Panc1 (cell line): Measurements from ENCODE around the gene MTF2. TPM values are rescaled to one million over a fixed set of nuclear protein-coding genes. Genes with fewer than 3 reads are reported as not detected.

ENCODE experiments used
- ATAC-seq: fragments of 200-7000 bp; cut with Tn5 transposase; 2 replicates; pipeline ENCODE4 v1.9.1; 2020; ENCODE audit warnings: mild to moderate bottlenecking, moderate library complexity
- BruUV-seq: library from RNA; stranded (reverse); fragments of 400-500 nt; replicated peaks from 2 replicates; lab custom pipeline; 2021; lab: Mats Ljungman, UMichigan
- CTCF ChIA-PET: fragments of 300-600 bp; sonication (Branson Sonifier 250); formaldehyde crosslinking; loops from one replicate; lab custom pipeline; 2022; ENCODE audit warnings: antibody characterized with exemption; lab: Charles Lee
- POLR2A ChIA-PET: fragments of 300-600 bp; sonication (Branson Sonifier 250); formaldehyde crosslinking; loops from one replicate; lab custom pipeline; 2022; ENCODE audit warnings: antibody characterized with exemption; lab: Charles Lee
- DNase-seq: peaks from one replicate; pipeline ENCODE4 v3.0.0-alpha.2; 2010; ENCODE audit warnings: low read depth, low spot score
- H3K27ac ChIP-seq: 2 replicates; pipeline ENCODE4 v1.5.1; 2011; ENCODE audit warnings: mild to moderate bottlenecking, low read length, inconsistent platforms
- H3K27me3 ChIP-seq: fragments of 200-500 bp; sonication (Bioruptor generic); 2 replicates; pipeline ENCODE4 v1.6.0; 2014; ENCODE audit warnings: low read length, inconsistent platforms; ENCODE audit not compliant: control insufficient read depth, insufficient read depth
- H3K36me3 ChIP-seq: fragments of 200-500 bp; sonication (Bioruptor generic); 2 replicates; pipeline ENCODE4 v1.5.1; 2014; ENCODE audit warnings: inconsistent platforms, mild to moderate bottlenecking, low read length, moderate library complexity; ENCODE audit not compliant: control insufficient read depth, insufficient read depth
- H3K4me1 ChIP-seq: 2 replicates; pipeline ENCODE4 v1.5.1; 2011; ENCODE audit warnings: inconsistent platforms, mild to moderate bottlenecking, low read length, moderate library complexity; ENCODE audit not compliant: control insufficient read depth, insufficient read depth
- H3K4me3 ChIP-seq, 2 experiments: 2 replicates each; pipeline ENCODE4 v1.5.1; 2011 to 2012; ENCODE audit warnings: low read depth in 2 of 2, low read length in 2 of 2, mild to moderate bottlenecking in 2 of 2, inconsistent platforms in 1 of 2, moderate library complexity in 1 of 2
- H3K9me3 ChIP-seq: fragments of 200-500 bp; sonication (Bioruptor generic); 2 replicates; pipeline ENCODE4 v1.5.1; 2014; ENCODE audit warnings: low read depth, mild to moderate bottlenecking, inconsistent platforms, low read length, moderate library complexity; ENCODE audit not compliant: control insufficient read depth, insufficient read depth
- POLR2AphosphoS5 ChIP-seq: IDR thresholded peaks from 2 replicates; pipeline ENCODE4 v1.6.1; 2012; ENCODE audit warnings: mild to moderate bottlenecking, low read depth, low read length, moderate library complexity
- SIN3A ChIP-seq: IDR thresholded peaks from 2 replicates; pipeline ENCODE4 v1.6.1; 2012; ENCODE audit warnings: low read depth, mild to moderate bottlenecking, low read length, moderate library complexity, borderline replicate concordance; ENCODE audit not compliant: insufficient read depth
- TCF7L2 ChIP-seq: IDR thresholded peaks from 2 replicates; pipeline ENCODE4 v1.6.1; 2011; ENCODE audit warnings: mild to moderate bottlenecking, low read depth, low read length, inconsistent platforms
- in situ Hi-C: cut with HindIII; loops from 2 replicates; pipeline ENCODE4 v1.10.0; 2016; ENCODE audit warnings: low sequenced_read_pairs, low pct_unique_long_range_greater_than_20kb
- intact Hi-C: fragments of 100-400 bp; cut with micrococcal nuclease; formaldehyde crosslinking; loops from one replicate; pipeline ENCODE4 v1.10.0; 2022; ENCODE audit not compliant: unreplicated experiment
- total RNA-seq: library from RNA; stranded (reverse); gene quantifications from one replicate; pipeline ENCODE4 v1.2.1, GENCODE V29; 2021; ENCODE audit not compliant: unreplicated experiment
- TF ChIP-seq, protein P1 (sequence below): fragments of 450-650 bp; IDR thresholded peaks from 2 replicates; pipeline ENCODE4 v1.5.1; 2017; ENCODE audit warnings: mild to moderate bottlenecking
- TF ChIP-seq, protein P2 (sequence below), 2 experiments: IDR thresholded peaks; 2 replicates each; pipeline ENCODE4 v1.6.1; 2011 to 2012; ENCODE audit warnings: low read depth in 2 of 2, control low read depth in 1 of 2, low read length in 1 of 2, mild to moderate bottlenecking in 1 of 2, moderate library complexity in 1 of 2; ENCODE audit not compliant: insufficient read depth in 1 of 2

The MTF2 gene
- total RNA-seq, 1 experiment from 2014 or later, result 24.8 TPM

GRCh38 chr1:93152835-93153234 lies 73.8 kb downstream of the MTF2 start:
- TF ChIP-seq SIN3A (no peak), TCF7L2 (no peak), POLR2AphosphoS5 (no peak)
- TF ChIP-seq, protein P1, sequence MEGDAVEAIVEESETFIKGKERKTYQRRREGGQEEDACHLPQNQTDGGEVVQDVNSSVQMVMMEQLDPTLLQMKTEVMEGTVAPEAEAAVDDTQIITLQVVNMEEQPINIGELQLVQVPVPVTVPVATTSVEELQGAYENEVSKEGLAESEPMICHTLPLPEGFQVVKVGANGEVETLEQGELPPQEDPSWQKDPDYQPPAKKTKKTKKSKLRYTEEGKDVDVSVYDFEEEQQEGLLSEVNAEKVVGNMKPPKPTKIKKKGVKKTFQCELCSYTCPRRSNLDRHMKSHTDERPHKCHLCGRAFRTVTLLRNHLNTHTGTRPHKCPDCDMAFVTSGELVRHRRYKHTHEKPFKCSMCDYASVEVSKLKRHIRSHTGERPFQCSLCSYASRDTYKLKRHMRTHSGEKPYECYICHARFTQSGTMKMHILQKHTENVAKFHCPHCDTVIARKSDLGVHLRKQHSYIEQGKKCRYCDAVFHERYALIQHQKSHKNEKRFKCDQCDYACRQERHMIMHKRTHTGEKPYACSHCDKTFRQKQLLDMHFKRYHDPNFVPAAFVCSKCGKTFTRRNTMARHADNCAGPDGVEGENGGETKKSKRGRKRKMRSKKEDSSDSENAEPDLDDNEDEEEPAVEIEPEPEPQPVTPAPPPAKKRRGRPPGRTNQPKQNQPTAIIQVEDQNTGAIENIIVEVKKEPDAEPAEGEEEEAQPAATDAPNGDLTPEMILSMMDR, result no peak
- no peaks in the 10 kb centered on the region for H3K27me3 ChIP-seq
- ChIA-PET POLR2A (no interaction called here), CTCF (no interaction called here)
- no peak overlapping the region for H3K4me3 ChIP-seq
- H3K4me1 ChIP-seq, result no peaks in the 10 kb centered on the region
- intact Hi-C loops (no loop called here), in situ Hi-C loops (no loop called here)
- BruUV-seq, result TSS peak; percentile 9
- DNase-seq (no peak), ATAC-seq (no peak)
- H3K27ac ChIP-seq, result no peak overlapping the region
- H3K36me3 ChIP-seq, result peaks cover 18% of the 10 kb centered on the region
- H3K9me3 ChIP-seq, result no peaks in the 10 kb centered on the region

- ATAC-seq, result no peak
- Histone ChIP-seq H3K4me1 (no peaks in the 10 kb centered on the region), H3K27me3 (no peaks in the 10 kb centered on the region), H3K27ac (no peak overlapping the region), H3K4me3 (no peak overlapping the region), H3K36me3 (peaks cover 20% of the 10 kb centered on the region), H3K9me3 (no peaks in the 10 kb centered on the region)
- intact Hi-C loops (no loop called here), in situ Hi-C loops (no loop called here)
- no TSS peak for BruUV-seq
- TF ChIP-seq, protein P2, sequence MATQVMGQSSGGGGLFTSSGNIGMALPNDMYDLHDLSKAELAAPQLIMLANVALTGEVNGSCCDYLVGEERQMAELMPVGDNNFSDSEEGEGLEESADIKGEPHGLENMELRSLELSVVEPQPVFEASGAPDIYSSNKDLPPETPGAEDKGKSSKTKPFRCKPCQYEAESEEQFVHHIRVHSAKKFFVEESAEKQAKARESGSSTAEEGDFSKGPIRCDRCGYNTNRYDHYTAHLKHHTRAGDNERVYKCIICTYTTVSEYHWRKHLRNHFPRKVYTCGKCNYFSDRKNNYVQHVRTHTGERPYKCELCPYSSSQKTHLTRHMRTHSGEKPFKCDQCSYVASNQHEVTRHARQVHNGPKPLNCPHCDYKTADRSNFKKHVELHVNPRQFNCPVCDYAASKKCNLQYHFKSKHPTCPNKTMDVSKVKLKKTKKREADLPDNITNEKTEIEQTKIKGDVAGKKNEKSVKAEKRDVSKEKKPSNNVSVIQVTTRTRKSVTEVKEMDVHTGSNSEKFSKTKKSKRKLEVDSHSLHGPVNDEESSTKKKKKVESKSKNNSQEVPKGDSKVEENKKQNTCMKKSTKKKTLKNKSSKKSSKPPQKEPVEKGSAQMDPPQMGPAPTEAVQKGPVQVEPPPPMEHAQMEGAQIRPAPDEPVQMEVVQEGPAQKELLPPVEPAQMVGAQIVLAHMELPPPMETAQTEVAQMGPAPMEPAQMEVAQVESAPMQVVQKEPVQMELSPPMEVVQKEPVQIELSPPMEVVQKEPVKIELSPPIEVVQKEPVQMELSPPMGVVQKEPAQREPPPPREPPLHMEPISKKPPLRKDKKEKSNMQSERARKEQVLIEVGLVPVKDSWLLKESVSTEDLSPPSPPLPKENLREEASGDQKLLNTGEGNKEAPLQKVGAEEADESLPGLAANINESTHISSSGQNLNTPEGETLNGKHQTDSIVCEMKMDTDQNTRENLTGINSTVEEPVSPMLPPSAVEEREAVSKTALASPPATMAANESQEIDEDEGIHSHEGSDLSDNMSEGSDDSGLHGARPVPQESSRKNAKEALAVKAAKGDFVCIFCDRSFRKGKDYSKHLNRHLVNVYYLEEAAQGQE (IDR thresholded peaks at IDR 0.05; ENCODE audit: insufficient read depth in 1 of 2, low read depth in 2 of 2, low read length in 1 of 2), result no peak
- TF ChIP-seq, protein P1, result no peak
- TF ChIP-seq TCF7L2, result no peak
- no peak for TF ChIP-seq SIN3A
- no peak for TF ChIP-seq POLR2AphosphoS5
- no peak for DNase-seq
- ChIA-PET POLR2A (no interaction called here), CTCF (no interaction called here)
Measured at GRCh38 chr1:93154898-93155297, 75.8 kb downstream of the MTF2 start.
